Measurements from ENCODE around the gene LEKR1. TPM values are rescaled to one million over a fixed set of nuclear protein-coding genes. Genes with fewer than 3 reads are reported as not detected.

Gene LEKR1
- total and polyA plus RNA-seq, 2 donors (not counting 1 experiment from before 2014, with no cell fraction given) = 0.94 to 4.7 TPM

- no peak overlapping the region for H3K27ac ChIP-seq (ENCODE audit: low read length in 2 of 2)
- ChIA-PET POLR2A (interaction anchor here (0.5 kb wide), 1 partner anchor 15 kb away, joined by 3 read pairs; no protein-coding TSS in a partner anchor), CTCF (no interaction called here)
- peaks cover 14% of the 10 kb centered on the region for H3K9me3 Mint-ChIP-seq (ENCODE audit: insufficient read depth)
- H3K36me3 ChIP-seq (replicated peaks in 1 of 2; ENCODE audit: control extremely low read depth in 1 of 2, control insufficient read depth in 1 of 2, extremely low read depth in 1 of 2, insufficient read depth in 2 of 2, low read length in 1 of 2) = no peaks in the 10 kb centered on the region
- H3K4me3 Mint-ChIP-seq = no peak overlapping the region
- no peak overlapping the region for H3K4me3 ChIP-seq (ENCODE audit: control extremely low read depth in 1 of 5, extremely low read depth in 1 of 5, insufficient read depth in 1 of 5, low read depth in 2 of 5, low read length in 4 of 5)
- ATAC-seq (ENCODE audit: low read depth) = no peak
- no peak overlapping the region for H3K4me2 ChIP-seq (replicated peaks; ENCODE audit: low read depth, low read length, poor library complexity, severe bottlenecking)
- no peak overlapping the region for H2AFZ ChIP-seq (ENCODE audit: insufficient read depth, low read depth, low read length, poor library complexity, severe bottlenecking)
- intact Hi-C loops (cut with micrococcal nuclease) = no loop called here
- WGBS (ENCODE audit: insufficient coverage) = 100% methylated on average over 1 of the region's 1 CpG
- H3K4me1 ChIP-seq (ENCODE audit: control insufficient read depth in 2 of 2, insufficient read depth in 2 of 2, low read length in 2 of 2) = no peaks in the 10 kb centered on the region
- H3K9ac ChIP-seq (ENCODE audit: low read length) = no peak overlapping the region
- H3K27ac Mint-ChIP-seq = no peak overlapping the region
- no peak for TF ChIP-seq CTCF (IDR thresholded peaks at IDR 0.05)
- TF ChIP-seq EZH2 (IDR thresholded peaks at IDR 0.05; ENCODE audit: borderline replicate concordance, insufficient read depth, low read depth, low read length, poor library complexity, severe bottlenecking) = no peak
- no peaks in the 10 kb centered on the region for H3K27me3 ChIP-seq (replicated peaks in 1 of 4; ENCODE audit: control extremely low read depth in 1 of 4, control insufficient read depth in 3 of 4, insufficient read depth in 4 of 4, low read length in 3 of 4)
- no peaks in the 10 kb centered on the region for H3K79me2 ChIP-seq (ENCODE audit: control insufficient read depth, insufficient read depth, low read length)
- no peaks in the 10 kb centered on the region for H3K27me3 Mint-ChIP-seq
- H3K4me1 Mint-ChIP-seq = no peaks in the 10 kb centered on the region
- no peak for DNase-seq
- no peaks in the 10 kb centered on the region for H4K20me1 ChIP-seq (ENCODE audit: control insufficient read depth, insufficient read depth, low read length, poor library complexity, severe bottlenecking)
- H3K9me3 ChIP-seq (ENCODE audit: control extremely low read depth in 1 of 3, control insufficient read depth in 2 of 3, insufficient read depth in 1 of 3, low read length in 2 of 3) = peaks cover 0 to 7% (median 3%) of the 10 kb centered on the region in 3 donors
Measured at GRCh38 chr3:156803952-156804741, 22.0 kb upstream of the LEKR1 start.

GRCh38 chr3:156806698-156807097 lies 19.5 kb upstream of the LEKR1 start:
- TF ChIP-seq CTCF (IDR thresholded peaks at IDR 0.05) = no peak
- TF ChIP-seq EZH2 (IDR thresholded peaks at IDR 0.05; ENCODE audit: borderline replicate concordance, insufficient read depth, low read depth, low read length, poor library complexity, severe bottlenecking) = no peak
- no peak overlapping the region for H3K9ac ChIP-seq (ENCODE audit: low read length)
- no peak overlapping the region for H3K4me3 ChIP-seq (ENCODE audit: control extremely low read depth in 1 of 5, extremely low read depth in 1 of 5, insufficient read depth in 1 of 5, low read depth in 2 of 5, low read length in 4 of 5)
- H3K27ac ChIP-seq (ENCODE audit: low read length in 2 of 2) = no peak overlapping the region
- no peak overlapping the region for H3K4me2 ChIP-seq (replicated peaks; ENCODE audit: low read depth, low read length, poor library complexity, severe bottlenecking)
- ATAC-seq (ENCODE audit: low read depth) (no peak), DNase-seq (no peak)
- H3K9me3 ChIP-seq (ENCODE audit: control extremely low read depth in 1 of 3, control insufficient read depth in 2 of 3, insufficient read depth in 1 of 3, low read length in 2 of 3) = peaks cover 0 to 3% (median 3%) of the 10 kb centered on the region in 3 donors
- H3K9me3 Mint-ChIP-seq (ENCODE audit: insufficient read depth) = peaks cover 4% of the 10 kb centered on the region
- no peaks in the 10 kb centered on the region for H3K4me1 ChIP-seq (ENCODE audit: control insufficient read depth in 2 of 2, insufficient read depth in 2 of 2, low read length in 2 of 2)
- no peak overlapping the region for H3K27ac Mint-ChIP-seq
- H3K27me3 Mint-ChIP-seq = no peaks in the 10 kb centered on the region
- H3K79me2 ChIP-seq (ENCODE audit: control insufficient read depth, insufficient read depth, low read length) = no peaks in the 10 kb centered on the region
- H2AFZ ChIP-seq (ENCODE audit: insufficient read depth, low read depth, low read length, poor library complexity, severe bottlenecking) = no peak overlapping the region
- intact Hi-C loops (cut with micrococcal nuclease) = no loop called here
- CTCF ChIA-PET = no interaction called here
- POLR2A ChIA-PET = no interaction called here
- H4K20me1 ChIP-seq (ENCODE audit: control insufficient read depth, insufficient read depth, low read length, poor library complexity, severe bottlenecking) = no peaks in the 10 kb centered on the region
- no peaks in the 10 kb centered on the region for H3K4me1 Mint-ChIP-seq
- no peaks in the 10 kb centered on the region for H3K27me3 ChIP-seq (replicated peaks in 1 of 4; ENCODE audit: control extremely low read depth in 1 of 4, control insufficient read depth in 3 of 4, insufficient read depth in 4 of 4, low read length in 3 of 4)
- H3K4me3 Mint-ChIP-seq = no peak overlapping the region
- no peaks in the 10 kb centered on the region for H3K36me3 ChIP-seq (replicated peaks in 1 of 2; ENCODE audit: control extremely low read depth in 1 of 2, control insufficient read depth in 1 of 2, extremely low read depth in 1 of 2, insufficient read depth in 2 of 2, low read length in 1 of 2)
